Stimulated activated CD4-positive, alpha-beta T cell treated with anti-CD3 and anti-CD28 coated beads, Interleukin-15, amount 100 ng/mL, for 48 hours (primary cell): ENCODE measurements around the gene MST1.
A peak's percentile ranks its signal among the peaks of the same experiment; 100 is the strongest.

Experiments
- DNase-seq, 2 donors: peaks; one replicate each; pipeline ENCODE4 v3.0.0-alpha.2; 2020; ENCODE audit warnings: low read depth in 2 of 2

Gene MST1

DNA sequence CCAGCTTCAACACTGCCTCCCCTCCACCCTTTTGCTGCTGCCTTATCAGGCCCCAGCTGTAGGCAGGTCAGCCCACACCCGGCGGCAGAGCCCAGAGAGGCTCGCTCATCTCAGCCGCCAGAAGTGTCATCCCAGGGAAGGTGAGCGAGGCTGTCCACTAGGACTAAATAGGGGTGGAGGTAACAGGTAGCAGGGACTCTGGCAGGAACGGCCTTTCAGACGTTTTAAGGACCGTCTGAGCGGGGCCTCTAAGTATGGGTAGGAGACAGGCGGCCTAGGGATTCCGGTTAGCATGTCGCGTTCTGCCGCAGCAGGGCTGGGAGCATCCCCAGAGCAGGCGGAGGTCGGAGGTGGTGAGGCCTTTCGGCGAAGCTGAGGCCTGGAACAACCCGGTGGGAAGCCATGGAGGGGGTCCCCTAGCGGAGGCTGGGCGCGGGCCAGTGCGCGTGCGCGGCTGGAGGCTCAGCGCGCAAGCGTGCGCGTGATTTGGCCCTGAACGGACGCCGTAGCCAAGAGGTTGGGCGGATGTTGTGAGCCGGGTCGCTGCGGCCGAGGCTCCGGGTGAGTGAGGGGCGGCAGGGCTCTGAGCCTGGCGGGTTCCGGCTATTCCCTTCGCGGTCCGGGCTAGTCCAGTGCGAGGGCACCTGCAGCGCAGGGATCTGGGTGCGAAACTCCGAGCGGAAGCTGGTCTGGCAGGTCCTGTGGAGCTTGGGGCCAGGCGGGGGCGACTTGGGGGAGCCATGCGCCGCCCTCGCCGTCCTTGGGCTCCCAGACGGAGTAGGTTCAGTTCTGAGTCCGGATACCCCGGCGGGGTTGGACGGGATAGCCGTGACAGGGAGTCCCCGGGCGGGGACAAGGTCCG is at the start of gene MST1, which contains the start of gene RNF123:
MST1 (minus strand) TSS at position 429 of the 862 bp plus-strand sequence. CDS start 783 bp downstream, outside the sequence.
RNF123 (plus strand) TSS at position 512 of the 862 bp plus-strand sequence. CDS start 1,609 bp downstream, outside the sequence.
- peak; percentile 84 to 89 for DNase-seq

- DNase-seq, result no peak
Measured at GRCh38 chr3:49738067-49738713, 48.9 kb upstream of the MST1 start.

DNA sequence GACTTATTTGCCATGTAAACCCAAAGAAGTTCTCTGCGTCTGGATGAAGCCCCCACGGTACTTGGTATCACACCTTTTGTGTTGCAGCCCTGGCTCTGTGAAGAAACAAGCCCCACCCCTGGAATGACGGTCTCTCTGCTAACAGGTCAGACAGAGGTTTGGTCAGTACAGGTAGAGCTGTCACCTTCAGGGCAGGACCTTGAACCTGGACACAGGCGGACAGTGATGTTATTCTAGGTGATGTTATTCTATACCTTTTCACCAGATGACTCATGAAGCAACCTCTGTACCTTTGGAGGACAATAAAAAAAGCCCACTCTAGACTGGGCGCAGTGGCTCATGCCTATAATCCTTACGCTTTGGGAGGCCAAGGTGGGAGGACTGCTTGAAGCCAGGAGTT is 45.5 kb upstream of the MST1 start:
- no peak for DNase-seq

DNA sequence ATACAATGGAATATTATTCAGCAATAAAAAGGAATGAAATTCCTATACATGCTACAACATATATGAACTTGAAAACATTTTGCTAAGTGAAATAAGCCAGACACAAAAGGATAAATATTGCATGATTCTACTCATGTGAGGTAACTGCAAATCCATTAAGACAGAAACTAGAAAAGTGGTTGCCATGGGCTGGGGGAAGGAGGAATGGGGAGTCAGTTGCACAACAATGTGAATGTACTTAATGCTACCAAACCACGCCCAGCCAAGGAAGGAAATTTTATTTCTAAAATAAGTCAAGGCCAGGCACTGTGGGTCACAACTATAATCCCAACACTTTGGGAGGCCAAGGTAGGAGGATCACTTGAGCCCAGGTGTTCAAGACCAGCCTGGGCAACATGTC is 44.3 kb upstream of the MST1 start:
- DNase-seq, result no peak

DNA sequence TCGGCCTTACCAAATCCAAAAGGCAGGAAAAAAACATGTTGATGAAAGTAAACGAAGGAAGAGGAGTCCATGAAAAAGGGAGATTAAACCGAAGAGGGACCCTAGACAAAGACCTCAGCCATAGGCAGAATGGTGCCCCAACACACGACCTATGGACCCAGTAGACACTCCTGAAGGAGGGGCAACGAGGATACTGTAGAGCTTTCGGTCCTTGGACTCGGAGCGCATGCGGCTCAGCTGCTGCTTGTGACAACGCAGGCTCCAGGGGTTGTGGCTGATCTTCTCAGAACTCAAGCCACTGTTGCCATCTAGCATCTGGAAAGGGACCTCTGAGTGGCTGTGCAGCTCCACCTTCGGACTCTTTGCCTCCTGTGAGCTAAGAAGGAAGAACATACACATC is 43.3 kb upstream of the MST1 start:
- DNase-seq, result no peak

GRCh38 chr3:49729966-49730609 is 40.8 kb upstream of the MST1 start:
- no peak for DNase-seq

- DNase-seq, result no peak
Measured at GRCh38 chr3:49727924-49728361, 38.7 kb upstream of the MST1 start.

DNA sequence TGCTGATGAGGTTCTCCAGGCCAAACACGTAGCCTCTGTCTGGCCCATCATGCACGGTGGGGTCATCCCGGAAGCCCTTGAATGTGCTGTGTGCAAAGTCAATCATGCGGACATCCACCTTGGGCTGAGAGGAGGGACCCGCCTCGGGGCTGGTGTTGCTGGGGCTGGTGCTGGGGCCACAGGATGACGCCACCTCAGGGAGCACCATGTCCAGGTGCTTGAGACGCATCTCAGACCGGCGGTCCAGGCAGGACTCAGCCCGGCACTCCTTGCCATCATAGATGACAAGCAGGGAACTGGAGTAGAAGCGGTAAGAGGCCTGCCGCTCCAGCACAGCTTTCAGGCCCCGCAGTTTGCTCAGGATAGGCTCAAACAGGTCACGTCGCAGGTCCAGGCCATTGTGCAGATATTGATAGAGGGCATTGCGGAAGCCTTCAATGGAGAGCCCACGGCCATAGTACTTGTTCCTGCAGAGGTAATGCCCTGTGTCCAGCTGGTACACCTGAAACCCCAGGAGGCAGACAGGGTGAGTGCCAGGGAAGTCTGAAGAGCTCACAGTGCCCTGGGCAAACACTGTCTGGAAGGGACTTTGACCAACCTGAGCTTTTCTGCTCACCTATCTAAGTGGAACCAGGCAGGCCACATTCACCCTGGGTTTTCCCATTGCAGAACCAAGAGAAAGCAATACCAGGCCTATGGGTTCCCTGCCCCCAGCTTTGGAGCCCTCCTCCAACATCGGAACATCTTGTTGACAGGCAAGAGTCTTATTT is 38.1 kb upstream of the MST1 start:
- DNase-seq, result no peak

DNA sequence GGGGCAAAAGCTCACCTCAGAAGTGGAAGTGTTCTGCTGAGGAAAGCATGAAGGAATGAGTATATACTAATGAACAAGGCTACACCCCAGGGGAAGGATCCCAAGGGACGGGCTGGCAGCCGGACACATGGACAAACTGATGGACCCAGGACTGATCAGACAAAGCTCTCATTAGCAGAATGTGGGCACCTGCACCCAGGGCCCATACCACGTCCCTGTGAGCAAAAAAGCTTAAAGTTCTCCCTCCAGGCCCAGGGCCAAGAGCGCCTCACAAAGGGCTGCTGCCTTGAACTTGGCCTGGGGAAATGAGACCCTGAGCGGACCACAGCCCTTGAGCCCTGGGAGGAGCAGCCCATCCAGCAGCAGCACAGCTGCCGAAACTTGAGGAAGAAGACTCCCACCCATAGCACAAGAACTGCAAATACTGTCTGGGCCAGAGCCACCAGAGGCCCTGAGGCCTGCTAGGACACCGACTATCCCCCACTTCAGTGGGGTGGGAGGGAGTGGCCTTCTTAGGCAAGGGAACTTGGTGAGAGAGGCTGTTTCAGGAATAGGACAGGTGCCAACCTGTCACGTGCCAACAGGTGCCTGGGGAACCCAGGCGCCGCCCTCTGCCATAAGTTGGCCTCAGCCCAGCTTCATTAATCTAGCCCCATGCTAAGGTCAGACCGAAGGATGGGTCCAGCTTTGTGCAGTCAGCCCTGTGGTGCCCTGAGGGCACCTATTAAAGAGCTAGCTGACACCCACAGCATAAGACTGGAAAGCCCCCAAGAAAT is 36.8 kb upstream of the MST1 start:
- no peak for DNase-seq

DNA sequence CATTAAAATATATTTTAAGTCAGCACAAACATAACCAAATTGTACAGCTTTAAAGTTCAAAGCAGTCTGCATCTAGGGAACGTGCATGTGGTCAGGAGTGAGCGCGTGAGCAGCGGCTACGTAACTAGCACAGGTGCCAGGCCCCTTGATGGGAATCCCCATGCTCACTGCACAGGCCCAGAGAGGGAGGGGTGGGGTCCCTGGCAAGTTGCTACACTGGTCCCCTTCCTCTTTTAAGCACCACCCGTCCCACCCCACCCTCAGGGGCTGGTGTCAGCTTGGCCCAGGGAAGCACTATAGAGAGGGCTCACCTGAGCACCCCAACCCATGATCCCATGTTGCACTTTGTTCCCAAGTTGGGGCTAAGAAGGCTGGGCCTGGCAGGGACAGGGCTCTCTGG is 35.3 kb upstream of the MST1 start:
- no peak for DNase-seq

DNA sequence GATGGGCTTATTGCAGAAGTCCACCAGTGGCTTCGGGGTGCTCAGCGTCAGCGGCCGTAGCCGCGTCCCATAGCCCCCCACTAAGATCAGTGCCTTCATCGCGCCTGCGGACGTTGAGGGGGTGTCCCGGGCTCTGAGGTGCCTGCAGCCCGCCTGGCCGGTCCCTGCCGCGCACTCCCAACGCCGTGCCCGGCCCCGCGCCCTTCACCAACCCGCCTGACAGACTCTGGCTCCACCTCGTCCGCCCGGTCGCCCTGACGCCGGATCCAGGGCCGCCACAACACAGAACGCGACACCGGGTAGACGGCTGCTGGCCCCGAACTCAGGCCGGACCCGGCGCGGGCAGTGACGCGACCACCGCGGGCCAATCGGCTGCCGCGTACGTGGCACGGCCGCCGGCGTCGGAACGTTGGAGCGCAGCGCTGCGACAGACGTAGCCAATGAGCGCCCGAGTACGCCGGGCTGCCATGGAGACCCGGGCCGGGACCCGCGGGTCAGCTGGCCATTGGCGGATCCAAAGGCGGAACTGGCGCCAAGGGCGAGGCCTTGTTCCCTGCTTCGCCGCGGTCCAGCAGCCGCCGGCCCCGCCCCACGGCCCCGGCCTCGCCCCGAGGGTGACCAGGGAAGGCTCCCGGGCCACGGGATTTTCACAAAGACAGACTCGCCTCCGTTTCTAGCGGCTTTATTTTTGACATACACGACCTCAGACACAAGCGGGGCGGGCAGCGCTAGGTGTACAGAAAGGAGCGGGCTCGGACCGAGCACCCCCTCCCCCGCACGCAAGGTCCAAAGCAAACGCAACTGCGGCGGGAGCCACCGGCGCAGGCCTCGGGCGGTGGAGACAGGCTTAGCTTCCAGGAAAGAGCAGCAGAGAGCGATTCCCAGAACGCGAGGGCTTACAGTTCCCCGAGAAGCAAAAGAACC is 34.6 kb upstream of the MST1 start, which contains the start of gene GMPPB:
GMPPB (minus strand) TSS at position 324 of the 924 bp plus-strand sequence; CDS start at position 99, 225 bp downstream.
- DNase-seq, result peak; percentile 90 to 92

- peak; percentile 29 to 46 for DNase-seq
Measured at GRCh38 chr3:49723296-49723627, 34.0 kb upstream of the MST1 start.

GRCh38 chr3:49722896-49723295 is 33.6 kb upstream of the MST1 start:
- DNase-seq, result no peak

DNA sequence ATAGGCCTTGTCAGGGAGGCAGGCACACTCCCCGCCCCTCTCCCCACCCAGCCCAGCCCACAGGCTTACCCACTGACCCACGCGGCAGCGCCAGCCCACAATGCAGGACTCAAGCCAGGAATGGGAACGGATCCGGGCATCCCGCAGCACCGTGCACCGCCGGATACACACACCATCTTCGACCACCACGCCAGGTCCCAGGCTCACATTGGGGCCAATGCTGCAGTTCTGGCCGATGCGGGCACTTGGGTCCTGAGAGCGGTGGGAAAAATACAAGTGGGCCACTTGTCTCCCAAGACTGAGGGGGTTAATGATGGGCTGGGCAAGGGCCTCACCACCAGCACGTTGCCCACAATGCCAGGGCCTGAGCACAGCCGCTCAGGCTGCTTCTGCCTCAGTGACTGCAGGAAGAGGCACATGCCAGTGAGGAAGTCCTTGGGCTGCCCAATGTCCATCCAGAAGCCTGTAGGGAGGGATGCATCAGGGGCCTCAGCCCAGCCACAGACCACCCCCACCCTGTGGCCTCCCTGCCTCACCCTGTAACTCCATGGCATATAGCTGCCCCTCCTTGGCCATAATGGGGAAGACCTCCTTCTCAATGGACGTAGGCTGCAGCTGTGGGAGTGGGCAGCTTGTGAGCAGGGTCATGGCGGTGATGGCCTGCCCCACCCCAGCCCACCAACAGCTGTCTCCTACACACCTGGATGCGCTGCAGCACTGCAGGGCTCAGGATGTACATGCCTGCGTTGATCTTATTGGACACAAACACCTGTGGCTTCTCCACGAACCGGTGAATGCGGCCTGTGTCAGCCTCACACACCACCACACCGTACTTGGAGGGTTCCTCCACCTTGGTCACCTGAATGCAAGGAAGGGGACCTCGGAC is 32.9 kb upstream of the MST1 start:
- no peak for DNase-seq

DNA sequence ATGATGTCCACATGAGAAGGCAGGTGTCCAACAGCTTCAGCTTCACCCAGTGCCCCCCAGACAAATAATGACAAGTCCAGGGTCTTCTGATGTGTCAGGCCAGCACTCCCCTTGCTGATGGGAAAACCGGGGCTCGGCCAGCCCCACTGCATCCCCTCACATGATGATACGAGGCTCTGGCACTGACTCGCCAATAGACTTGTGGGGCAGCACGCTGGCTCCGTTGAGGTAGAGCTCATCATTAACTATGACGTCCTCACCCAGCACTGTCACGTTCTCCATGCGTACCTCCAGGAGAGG is 32.3 kb upstream of the MST1 start:
- DNase-seq, result no peak

GRCh38 chr3:49720855-49721595 is 31.8 kb upstream of the MST1 start:
- DNase-seq, result no peak

GRCh38 chr3:49719214-49719884 is 30.1 kb upstream of the MST1 start, which contains the start of gene AMIGO3:
Gene AMIGO3 (minus strand): TSS chr3:49719684. CDS start chr3:49719465, 219 bp downstream.
- DNase-seq, result peak; percentile 76 to 89

DNA sequence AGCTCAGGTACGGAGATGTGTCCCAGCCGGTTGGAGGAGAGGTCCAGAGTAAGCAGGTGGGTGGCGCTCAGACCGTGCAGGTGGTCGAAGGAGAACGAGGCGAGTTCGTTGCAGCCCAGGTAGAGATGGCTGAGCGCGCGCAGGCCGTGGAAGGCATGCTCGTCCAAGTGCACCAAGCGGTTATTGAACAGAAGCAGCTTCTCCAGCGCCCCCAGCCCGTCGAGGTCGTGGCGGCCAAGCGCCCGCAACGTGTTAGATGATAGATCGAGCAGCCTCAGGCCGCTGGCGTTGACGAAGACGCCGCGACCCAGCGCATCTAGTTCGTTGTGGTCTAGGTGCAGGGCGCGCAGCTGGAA is 29.6 kb upstream of the MST1 start:
- no peak for DNase-seq
